HFF-Myc (cell line): ENCODE results near the gene HSPA4.
"Not testable (repeated sequence)": the region's sequence is repeated elsewhere in the genome, so short reads cannot be mapped to it uniquely, and the experiment has no call there.

ENCODE experiments used
- DNase-seq: peaks from one replicate; pipeline ENCODE4 v3.0.0-alpha.2; 2011; ENCODE audit warnings: low read depth; ENCODE audit errors: extremely low read depth
- H3K4me3 ChIP-seq: replicated peaks from 2 replicates; pipeline ENCODE4 v1.5.1; 2011; ENCODE audit warnings: low read depth, mild to moderate bottlenecking, control low read depth, low read length
- CTCF ChIP-seq: IDR thresholded peaks from 2 replicates; pipeline ENCODE4 v1.5.1; 2012; ENCODE audit warnings: mild to moderate bottlenecking, low read depth, low read length, control low read depth; ENCODE audit errors: missing control alignments

The HSPA4 gene

GRCh38 chr5:133051542-133052316, at the start of gene HSPA4:
Gene HSPA4, plus strand, starts transcription at chr5:133052013. Its CDS starts 238 bp downstream, at chr5:133052251.
- H3K4me3 ChIP-seq = peak within 1 kb of the TSS; percentile 97
- TF ChIP-seq CTCF = no peak
- DNase-seq = peak; percentile 98

GRCh38 chr5:133006653-133007052, 45.2 kb upstream of the HSPA4 start:
- TF ChIP-seq CTCF = no peak
- H3K4me3 ChIP-seq = no peak overlapping the region
- DNase-seq = no peak

- H3K4me3 ChIP-seq, DNase-seq: not testable (repeated sequence)
These were observed 43.4 kb upstream of the HSPA4 start for GRCh38 chr5:133008455-133008854.

GRCh38 chr5:133015466-133015865, 36.3 kb upstream of the HSPA4 start:
- DNase-seq = no peak
- no peak for TF ChIP-seq CTCF
- no peak overlapping the region for H3K4me3 ChIP-seq

- no peak for TF ChIP-seq CTCF
- DNase-seq = no peak
- no peak overlapping the region for H3K4me3 ChIP-seq
These were observed 33.8 kb upstream of the HSPA4 start for GRCh38 chr5:133017964-133018363.

- not testable (repeated sequence) for H3K4me3 ChIP-seq, DNase-seq
These were observed 32.3 kb upstream of the HSPA4 start for GRCh38 chr5:133019471-133019870.

GRCh38 chr5:133025804-133026663, 25.8 kb upstream of the HSPA4 start, which contains the start of gene ZCCHC10:
Gene ZCCHC10, minus strand, starts transcription at chr5:133026549. Its CDS starts 12 bp downstream, at chr5:133026537.
- H3K4me3 ChIP-seq = peak within 1 kb of the TSS; percentile 93
- DNase-seq = peak; percentile 79
- no peak for TF ChIP-seq CTCF
